Subcutaneous abdominal adipose tissue (tissue), 5 donors: ENCODE data around the gene FBH1.
"Not testable (repeated sequence)": the region's sequence is repeated elsewhere in the genome, so short reads cannot be mapped to it uniquely, and the experiment has no call there.

Source experiments
- H3K27ac ChIP-seq: one replicate; pipeline ENCODE4 v1.7.0; 2013; ENCODE audit warnings: low read depth, mild to moderate bottlenecking, inconsistent platforms, low read length, moderate library complexity
- H3K27me3 ChIP-seq, 5 donors: one replicate each; pipeline ENCODE4 v1.7.0; 2013; ENCODE audit warnings: low read length in 5 of 5, inconsistent platforms in 1 of 5; ENCODE audit not compliant: control insufficient read depth in 5 of 5, insufficient read depth in 4 of 5
- H3K36me3 ChIP-seq, 5 donors: one replicate each; pipeline ENCODE4 v1.7.0; 2013; ENCODE audit warnings: low read length in 5 of 5; ENCODE audit not compliant: control insufficient read depth in 5 of 5, insufficient read depth in 5 of 5
- H3K4me1 ChIP-seq, 5 donors: one replicate each; pipeline ENCODE4 v1.7.0; 2013; ENCODE audit warnings: low read length in 5 of 5, mild to moderate bottlenecking in 3 of 5, moderate library complexity in 1 of 5; ENCODE audit not compliant: control insufficient read depth in 5 of 5, insufficient read depth in 5 of 5
- H3K4me3 ChIP-seq, 5 donors: one replicate each; pipeline ENCODE4 v1.7.0; 2013; ENCODE audit warnings: low read length in 5 of 5, low read depth in 1 of 5
- H3K9ac ChIP-seq, 5 donors: one replicate each; pipeline ENCODE4 v1.7.0; 2013; ENCODE audit warnings: low read length in 5 of 5, mild to moderate bottlenecking in 4 of 5, moderate library complexity in 3 of 5
- H3K9me3 ChIP-seq, 5 donors: one replicate each; pipeline ENCODE4 v1.7.0; 2013; ENCODE audit warnings: low read length in 5 of 5; ENCODE audit not compliant: control insufficient read depth in 5 of 5
- donor health status: healthy.
- donor health status: healthy.
- donor health status: healthy.
- donor health status: healthy.
- donor health status: healthy.

The FBH1 gene

DNA sequence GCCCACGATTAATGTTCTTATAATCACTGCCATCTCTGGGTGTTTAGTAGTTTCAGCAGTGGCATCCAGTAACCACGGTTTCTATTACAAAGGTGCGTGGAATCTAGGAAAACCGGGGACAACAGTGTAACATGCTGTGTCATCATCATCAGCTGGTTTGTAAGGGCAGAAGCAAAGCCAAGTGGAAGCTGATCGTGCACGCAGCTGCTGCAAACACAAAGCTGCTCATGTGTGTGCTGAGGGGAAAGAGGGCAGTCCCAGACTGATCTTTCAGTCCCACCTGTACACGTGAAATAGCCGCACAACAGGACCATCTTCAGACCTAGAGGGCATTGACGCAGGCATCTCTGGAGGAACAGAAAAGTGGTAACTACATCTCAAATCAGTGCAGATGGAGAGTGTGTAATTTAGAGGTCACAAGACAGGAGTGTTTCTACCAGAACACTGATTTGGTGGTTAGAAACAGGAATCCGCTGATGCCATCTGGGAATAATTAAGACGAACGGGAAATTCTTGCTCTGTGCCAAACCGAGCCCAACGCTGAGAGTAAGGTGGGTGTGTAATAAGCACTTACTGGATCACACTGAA, 13.8 kb upstream of the FBH1 start:
- H3K9ac ChIP-seq: no peak overlapping the region
- peaks cover 0 to 5% (median 4%) of the 10 kb centered on the region in 5 donors for H3K4me1 ChIP-seq
- peaks cover 8 to 39% (median 30%) of the 10 kb centered on the region in 5 donors for H3K36me3 ChIP-seq
- no peaks in the 10 kb centered on the region for H3K27me3 ChIP-seq
- H3K4me3 ChIP-seq: no peak overlapping the region
- H3K9me3 ChIP-seq: no peaks in the 10 kb centered on the region
- H3K27ac ChIP-seq: no peak overlapping the region

DNA sequence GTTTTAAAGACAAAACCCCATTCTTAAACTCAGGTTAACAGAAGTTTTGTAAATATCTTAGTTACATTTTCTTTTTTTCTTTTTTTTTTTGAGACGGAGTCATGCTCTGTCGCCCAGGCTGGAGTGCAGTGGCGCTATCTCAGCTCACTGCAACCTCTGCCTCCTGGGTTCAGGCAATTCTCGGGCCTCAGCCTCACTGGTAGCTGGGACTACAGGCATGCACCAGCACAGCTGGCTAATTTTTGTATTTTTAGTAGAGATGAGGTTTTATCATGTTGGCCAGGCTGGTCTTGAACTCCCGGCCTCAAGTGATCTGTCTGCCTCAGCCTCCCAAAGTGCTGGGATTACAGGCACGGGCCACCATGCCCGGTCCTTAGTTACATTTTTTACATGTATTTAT, 13.0 kb upstream of the FBH1 start:
- H3K27ac ChIP-seq, H3K4me3 ChIP-seq, H3K27me3 ChIP-seq, H3K9ac ChIP-seq, H3K9me3 ChIP-seq, H3K4me1 ChIP-seq: not testable (repeated sequence)
- H3K36me3 ChIP-seq: peaks cover 8 to 41% (median 32%) of the 10 kb centered on the region in 5 donors

DNA sequence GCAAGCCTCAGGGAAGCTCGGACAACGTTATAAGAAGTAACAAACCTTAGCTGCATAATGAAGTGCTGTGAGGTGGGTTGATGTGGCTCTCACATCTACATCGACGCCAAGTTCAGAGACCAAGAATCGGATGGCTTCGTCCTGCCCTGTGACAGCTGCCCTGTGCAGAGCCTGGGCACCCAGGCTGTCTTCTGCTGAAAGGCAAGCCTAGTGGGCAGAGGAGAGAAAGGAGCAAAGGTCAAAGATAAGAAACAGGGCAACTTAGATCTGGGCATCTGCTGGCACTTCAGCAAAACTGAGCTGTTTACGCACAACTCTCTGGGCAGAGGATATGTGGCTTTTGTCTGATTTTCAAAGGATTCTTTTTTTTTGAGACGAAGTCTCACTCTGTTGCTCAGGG, 7.1 kb upstream of the FBH1 start:
- Histone ChIP-seq H3K4me1 (peaks cover 0 to 4% (median 3%) of the 10 kb centered on the region in 5 donors), H3K36me3 (peaks cover 8 to 56% (median 37%) of the 10 kb centered on the region in 5 donors), H3K9me3 (no peaks in the 10 kb centered on the region), H3K9ac (no peak overlapping the region), H3K27me3 (no peaks in the 10 kb centered on the region), H3K4me3 (no peak overlapping the region), H3K27ac (no peak overlapping the region)

- H3K4me1 ChIP-seq: peaks cover 8 to 21% (median 16%) of the 10 kb centered on the region in 5 donors
- H3K9ac ChIP-seq: no peak overlapping the region
- H3K27ac ChIP-seq: no peak overlapping the region
- H3K9me3 ChIP-seq: no peaks in the 10 kb centered on the region
- H3K4me3 ChIP-seq: no peak overlapping the region
- H3K36me3 ChIP-seq: peaks cover 6 to 36% (median 28%) of the 10 kb centered on the region in 5 donors
- H3K27me3 ChIP-seq: no peaks in the 10 kb centered on the region
These were observed 4.4 kb upstream of the FBH1 start for GRCh38 chr10:5885619-5886018.

DNA sequence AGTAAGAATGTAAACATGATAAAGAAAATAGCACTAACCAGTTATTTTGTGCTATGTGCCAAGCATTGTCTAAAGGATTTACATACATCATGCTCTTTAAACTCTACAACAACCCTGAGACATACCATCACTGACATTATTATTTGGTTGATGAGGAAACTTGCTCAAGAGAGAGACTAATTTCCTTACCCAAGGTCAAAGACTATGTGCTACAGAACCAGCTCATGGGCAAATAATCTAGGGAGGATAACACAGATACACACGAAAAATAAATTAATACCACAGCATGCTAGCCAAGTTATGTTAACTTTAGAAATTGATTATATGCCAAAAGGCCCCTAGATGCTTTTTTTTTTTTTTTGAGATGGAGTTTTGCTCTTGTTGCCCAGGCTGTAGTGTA, 3.0 kb upstream of the FBH1 start:
- Histone ChIP-seq H3K9me3 (no peaks in the 10 kb centered on the region), H3K36me3 (peaks cover 6 to 33% (median 25%) of the 10 kb centered on the region in 5 donors), H3K4me3 (no peak overlapping the region), H3K27ac (no peak overlapping the region), H3K9ac (peak overlapping the region in 1 of 5 donors; percentile 4), H3K27me3 (no peaks in the 10 kb centered on the region), H3K4me1 (peaks cover 14 to 35% (median 30%) of the 10 kb centered on the region in 5 donors)

DNA sequence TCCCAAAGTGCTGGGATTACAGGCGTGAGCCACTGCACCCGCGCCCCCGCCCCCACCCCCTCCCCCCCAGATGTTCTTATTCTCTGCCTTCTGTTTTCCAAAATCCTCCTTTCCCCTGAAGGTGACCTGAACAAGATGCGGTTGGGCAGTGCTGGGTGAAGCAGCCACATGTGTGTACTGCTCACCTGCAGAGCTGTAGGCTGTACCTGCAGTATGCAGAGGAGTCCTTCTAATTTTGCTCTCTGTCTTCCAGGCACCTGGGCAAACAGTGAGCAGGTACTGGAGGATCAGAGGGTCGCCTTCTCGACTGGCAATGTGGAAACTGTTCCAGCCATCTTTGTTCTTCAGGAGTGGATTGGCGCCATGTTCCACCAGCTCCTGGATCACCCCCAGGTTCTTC, 2.4 kb upstream of the FBH1 start:
- Histone ChIP-seq H3K4me3 (peak overlapping the region in 2 of 5 donors; percentile 80 to 86), H3K4me1 (peaks cover 14 to 37% (median 34%) of the 10 kb centered on the region in 5 donors), H3K9ac (peak overlapping the region in 2 of 5 donors; percentile 66 to 71), H3K36me3 (peaks cover 2 to 27% (median 21%) of the 10 kb centered on the region in 5 donors), H3K9me3 (no peaks in the 10 kb centered on the region), H3K27me3 (no peaks in the 10 kb centered on the region), H3K27ac (no peak overlapping the region)

GRCh38 chr10:5888351-5888750, 1.7 kb upstream of the FBH1 start:
- Histone ChIP-seq H3K9ac (peak overlapping the region; percentile 65 to 84 (median 71)), H3K27me3 (no peaks in the 10 kb centered on the region), H3K4me3 (peak overlapping the region; percentile 80 to 87 (median 82)), H3K36me3 (peaks cover 0 to 20% (median 16%) of the 10 kb centered on the region in 5 donors), H3K9me3 (no peaks in the 10 kb centered on the region), H3K27ac (no peak overlapping the region), H3K4me1 (peaks cover 14 to 37% (median 34%) of the 10 kb centered on the region in 5 donors)

DNA sequence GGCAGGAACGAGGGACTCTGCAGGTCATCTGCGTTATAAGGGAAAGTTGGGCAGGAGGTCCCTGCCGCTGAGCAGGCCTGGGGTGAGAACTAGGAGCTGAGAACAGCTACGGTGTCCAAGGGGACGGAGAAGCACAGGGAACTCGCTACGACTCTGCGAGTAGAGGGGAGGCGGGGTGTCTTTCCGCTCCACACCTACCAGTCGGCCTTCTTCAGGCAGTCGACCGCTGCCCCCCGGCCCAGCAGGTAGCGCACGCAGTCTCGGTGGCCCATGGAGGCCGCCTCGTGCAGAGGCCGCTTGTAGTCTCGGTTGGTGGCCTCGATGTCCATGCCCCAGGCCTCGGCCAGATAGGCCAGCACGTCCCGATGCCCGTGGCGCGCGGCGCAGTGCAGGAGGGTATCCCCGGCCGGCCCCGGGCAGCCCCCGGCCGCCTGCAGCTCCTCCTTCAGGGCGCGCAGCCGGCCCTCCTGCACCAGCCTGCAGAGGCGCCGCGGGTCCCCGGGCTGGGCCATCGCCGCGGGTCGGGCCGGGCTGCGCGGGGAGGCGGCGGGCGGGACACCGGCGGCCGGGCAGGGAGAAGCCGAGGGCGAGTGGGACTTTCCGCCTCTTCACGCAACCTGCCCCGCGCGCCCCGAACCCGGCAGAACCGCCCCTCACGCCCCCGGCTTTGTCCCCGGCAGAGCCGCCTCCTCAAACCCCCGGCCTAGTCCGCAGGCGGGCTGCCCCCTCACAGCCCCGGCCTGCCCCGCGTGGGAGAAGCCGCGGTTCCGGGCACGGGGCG, 1.0 kb upstream of the FBH1 start:
- Histone ChIP-seq H3K36me3 (peaks cover 0 to 16% (median 11%) of the 10 kb centered on the region in 5 donors), H3K9me3 (no peaks in the 10 kb centered on the region), H3K9ac (peak overlapping the region; percentile 70 to 84 (median 82)), H3K4me3 (peak overlapping the region; percentile 80 to 87 (median 82)), H3K27me3 (no peaks in the 10 kb centered on the region), H3K4me1 (peaks cover 14 to 37% (median 34%) of the 10 kb centered on the region in 5 donors), H3K27ac (peak overlapping the region; percentile 62)

- Histone ChIP-seq H3K4me3 (peak overlapping the region; percentile 55 to 96 (median 88)), H3K9me3 (no peaks in the 10 kb centered on the region), H3K4me1 (peaks cover 14 to 37% (median 34%) of the 10 kb centered on the region in 5 donors), H3K27ac (peak overlapping the region; percentile 60), H3K27me3 (no peaks in the 10 kb centered on the region), H3K9ac (peak overlapping the region; percentile 66 to 95 (median 86)), H3K36me3 (peaks cover 0 to 21% (median 16%) of the 10 kb centered on the region in 5 donors)
These were observed 441 bp downstream of the FBH1 start for GRCh38 chr10:5890452-5890915.

DNA sequence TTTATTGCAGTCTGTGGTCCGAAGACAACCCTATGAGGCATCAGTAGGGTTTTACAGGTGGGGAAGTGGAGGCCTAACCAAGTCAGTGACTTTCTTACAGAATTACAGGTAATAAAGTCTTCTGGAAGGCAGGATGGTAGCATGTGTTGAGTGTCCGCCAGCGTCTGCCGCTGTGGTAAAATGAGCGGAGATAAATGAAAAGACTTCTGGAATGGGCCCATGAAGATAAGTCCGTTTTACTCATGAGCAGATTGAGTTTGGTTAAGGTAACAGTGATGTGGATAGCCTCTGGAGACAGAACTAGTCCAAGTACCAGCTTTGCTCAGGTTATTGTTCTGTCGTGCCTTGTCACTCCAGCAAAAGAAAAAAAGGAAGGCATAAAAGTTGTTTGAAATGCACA, 966 bp downstream of the FBH1 start:
- H3K4me3 ChIP-seq: peak overlapping the region; percentile 55 to 96 (median 88)
- peaks cover 0 to 22% (median 21%) of the 10 kb centered on the region in 5 donors for H3K36me3 ChIP-seq
- H3K27ac ChIP-seq: peak overlapping the region; percentile 60
- peak overlapping the region; percentile 66 to 95 (median 86) for H3K9ac ChIP-seq
- no peaks in the 10 kb centered on the region for H3K27me3 ChIP-seq
- no peaks in the 10 kb centered on the region for H3K9me3 ChIP-seq
- peaks cover 14 to 37% (median 34%) of the 10 kb centered on the region in 5 donors for H3K4me1 ChIP-seq
